ENCODE data around the gene MBTPS1. TPM values are rescaled to one million over a fixed set of nuclear protein-coding genes. Genes with fewer than 3 reads are reported as not detected.

Gene MBTPS1
- total RNA-seq, 4 donors from 2014 or later = 98.4 to 149 (median 121) TPM

DNA sequence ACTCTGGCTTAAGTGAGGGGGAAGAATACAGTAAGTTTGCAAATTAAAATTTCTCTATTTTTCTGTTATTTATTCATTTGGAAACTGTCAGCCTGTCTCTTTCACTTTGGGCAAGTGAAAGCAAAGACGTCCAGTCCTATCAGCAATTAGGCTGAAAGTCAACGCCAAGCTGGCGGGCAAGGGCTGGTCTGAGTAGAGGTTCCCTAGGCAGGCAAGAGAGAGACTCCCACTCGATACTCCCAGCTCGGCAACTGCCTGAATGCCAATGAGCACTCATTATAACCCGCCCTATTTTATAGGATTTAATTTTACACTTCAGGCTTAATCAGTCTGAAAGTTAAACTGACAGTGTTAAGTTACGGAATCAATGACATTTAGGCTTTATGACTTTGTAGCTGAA, 59.8 kb downstream of the MBTPS1 start:
- no peak for DNase-seq (ENCODE audit: low spot score in 2 of 2)
- H3K4me1 ChIP-seq = no peaks in the 10 kb centered on the region
- TF ChIP-seq, protein P1, sequence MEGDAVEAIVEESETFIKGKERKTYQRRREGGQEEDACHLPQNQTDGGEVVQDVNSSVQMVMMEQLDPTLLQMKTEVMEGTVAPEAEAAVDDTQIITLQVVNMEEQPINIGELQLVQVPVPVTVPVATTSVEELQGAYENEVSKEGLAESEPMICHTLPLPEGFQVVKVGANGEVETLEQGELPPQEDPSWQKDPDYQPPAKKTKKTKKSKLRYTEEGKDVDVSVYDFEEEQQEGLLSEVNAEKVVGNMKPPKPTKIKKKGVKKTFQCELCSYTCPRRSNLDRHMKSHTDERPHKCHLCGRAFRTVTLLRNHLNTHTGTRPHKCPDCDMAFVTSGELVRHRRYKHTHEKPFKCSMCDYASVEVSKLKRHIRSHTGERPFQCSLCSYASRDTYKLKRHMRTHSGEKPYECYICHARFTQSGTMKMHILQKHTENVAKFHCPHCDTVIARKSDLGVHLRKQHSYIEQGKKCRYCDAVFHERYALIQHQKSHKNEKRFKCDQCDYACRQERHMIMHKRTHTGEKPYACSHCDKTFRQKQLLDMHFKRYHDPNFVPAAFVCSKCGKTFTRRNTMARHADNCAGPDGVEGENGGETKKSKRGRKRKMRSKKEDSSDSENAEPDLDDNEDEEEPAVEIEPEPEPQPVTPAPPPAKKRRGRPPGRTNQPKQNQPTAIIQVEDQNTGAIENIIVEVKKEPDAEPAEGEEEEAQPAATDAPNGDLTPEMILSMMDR (IDR thresholded peaks at IDR 0.05) = no peak
- TF ChIP-seq POLR2A (IDR thresholded peaks at IDR 0.05) (no peak), EP300 (IDR thresholded peaks at IDR 0.05) (no peak)
- 84 to 88% methylated on average over 7 of the region's 7 CpGs for WGBS, 2 donors
- H3K9me3 ChIP-seq = no peaks in the 10 kb centered on the region
- H3K36me3 ChIP-seq = peaks cover 0 to 100% (median 44%) of the 10 kb centered on the region in 3 donors
- no peak overlapping the region for H3K4me3 ChIP-seq
- no peak overlapping the region for H3K27ac ChIP-seq
- no peaks in the 10 kb centered on the region for H3K27me3 ChIP-seq

DNA sequence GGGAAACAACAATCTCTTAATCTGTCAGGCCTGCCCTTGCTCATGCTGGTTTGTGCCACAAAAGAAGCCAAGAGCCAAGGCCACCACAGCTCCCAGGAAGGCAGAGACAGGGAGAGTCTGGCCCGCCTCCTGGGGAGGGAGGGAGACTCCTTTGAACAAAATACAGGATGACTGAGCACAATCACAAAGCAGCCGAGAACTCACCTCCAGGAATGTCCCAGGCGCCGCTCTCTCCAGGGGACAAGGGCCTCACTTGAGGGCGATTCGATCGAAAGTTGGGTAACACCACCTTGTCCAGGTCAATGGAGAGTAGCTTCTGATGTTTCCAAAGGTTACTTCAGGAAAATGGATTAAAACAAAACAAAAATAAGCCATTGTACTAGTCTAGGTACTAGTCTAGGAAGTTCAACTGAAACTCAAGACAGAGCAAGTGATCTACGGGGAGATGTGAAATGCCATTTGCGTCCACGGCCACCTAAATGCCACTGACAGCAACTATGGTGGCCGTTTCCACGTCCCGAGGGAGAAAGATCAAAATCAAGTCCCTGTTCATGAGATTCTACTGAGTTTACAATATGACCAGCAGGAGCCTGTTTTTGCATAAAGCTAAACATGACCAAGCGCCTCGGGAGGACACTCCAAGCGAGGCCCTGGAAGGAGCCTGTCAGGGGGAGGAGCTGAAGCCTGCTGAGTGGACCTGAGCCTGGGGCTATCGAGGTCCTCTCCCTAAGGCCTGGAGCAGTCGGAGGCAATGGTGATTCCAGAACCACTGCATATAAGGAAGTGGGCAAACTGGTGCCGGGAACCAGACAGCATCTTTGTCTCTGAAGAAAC, 60.7 kb downstream of the MBTPS1 start:
- WGBS, 2 donors = 82 to 91% methylated on average over 19 of the region's 19 CpGs
- peaks cover 0 to 100% (median 38%) of the 10 kb centered on the region in 3 donors for H3K36me3 ChIP-seq
- TF ChIP-seq, protein P1 (IDR thresholded peaks at IDR 0.05) = no peak
- no peak for TF ChIP-seq EP300 (IDR thresholded peaks at IDR 0.05)
- TF ChIP-seq POLR2A (IDR thresholded peaks at IDR 0.05) = no peak
- no peaks in the 10 kb centered on the region for H3K9me3 ChIP-seq
- no peak for DNase-seq (ENCODE audit: low spot score in 2 of 2)
- H3K27ac ChIP-seq = no peak overlapping the region
- H3K4me1 ChIP-seq = no peaks in the 10 kb centered on the region
- no peak overlapping the region for H3K4me3 ChIP-seq
- no peaks in the 10 kb centered on the region for H3K27me3 ChIP-seq

DNA sequence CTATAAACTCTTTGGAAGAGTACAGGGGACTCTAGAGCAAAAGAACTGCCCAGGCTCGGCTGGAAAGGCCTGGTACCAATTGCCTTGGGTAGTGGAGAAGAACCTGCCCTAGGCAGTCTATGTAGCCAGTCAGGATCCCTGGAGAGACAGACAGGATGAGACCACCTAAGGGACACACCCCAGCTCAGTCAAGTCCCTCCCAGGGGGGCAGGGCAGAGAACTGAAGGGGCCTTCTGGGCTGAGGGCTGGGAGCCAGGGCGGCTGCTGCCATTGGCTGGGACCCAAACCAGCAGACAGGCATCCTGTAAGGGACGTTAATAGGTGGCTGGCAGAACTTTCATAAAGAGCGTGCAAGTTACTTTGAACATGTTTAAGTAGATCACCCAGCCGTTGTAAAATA, 61.4 kb downstream of the MBTPS1 start:
- H3K27ac ChIP-seq = no peak overlapping the region
- no peaks in the 10 kb centered on the region for H3K9me3 ChIP-seq
- H3K4me3 ChIP-seq = no peak overlapping the region
- no peak for DNase-seq (ENCODE audit: low spot score in 2 of 2)
- no peaks in the 10 kb centered on the region for H3K27me3 ChIP-seq
- H3K36me3 ChIP-seq = peaks cover 0 to 97% (median 32%) of the 10 kb centered on the region in 3 donors
- TF ChIP-seq, protein P1 (IDR thresholded peaks at IDR 0.05) = no peak
- TF ChIP-seq POLR2A (IDR thresholded peaks at IDR 0.05) (no peak), EP300 (IDR thresholded peaks at IDR 0.05) (no peak)
- 46 to 65% methylated on average over 5 of the region's 5 CpGs for WGBS, 2 donors
- H3K4me1 ChIP-seq = no peaks in the 10 kb centered on the region

DNA sequence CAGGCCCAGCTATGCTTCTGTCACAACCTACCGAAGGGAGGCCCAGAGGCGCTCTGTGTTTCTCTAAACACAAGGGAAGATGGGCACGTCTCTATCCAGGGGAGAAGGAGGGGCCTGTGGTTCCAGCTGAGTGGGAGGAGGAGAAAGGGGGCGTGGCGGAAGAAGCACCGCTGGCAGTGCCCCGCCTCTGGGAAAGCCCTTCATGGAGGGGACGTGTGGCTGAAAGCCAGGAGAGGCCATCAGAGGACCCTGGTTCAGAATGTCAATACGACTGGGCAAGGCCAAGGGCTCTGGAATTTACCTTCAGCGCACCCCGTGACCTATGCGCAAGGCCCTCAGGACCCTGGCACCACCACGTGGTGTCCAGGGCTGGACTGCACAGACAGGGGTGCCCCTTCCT, 61.8 kb downstream of the MBTPS1 start:
- Histone ChIP-seq H3K36me3 (peaks cover 0 to 97% (median 28%) of the 10 kb centered on the region in 3 donors), H3K4me3 (no peak overlapping the region), H3K9me3 (no peaks in the 10 kb centered on the region), H3K4me1 (no peaks in the 10 kb centered on the region), H3K27me3 (no peaks in the 10 kb centered on the region), H3K27ac (no peak overlapping the region)
- DNase-seq (ENCODE audit: low spot score in 2 of 2) = no peak
- WGBS, 2 donors = 74 to 76% methylated on average over 13 of the region's 13 CpGs
- TF ChIP-seq, protein P1 (IDR thresholded peaks at IDR 0.05) = no peak
- TF ChIP-seq POLR2A (IDR thresholded peaks at IDR 0.05) = no peak
- TF ChIP-seq EP300 (IDR thresholded peaks at IDR 0.05) = no peak

DNA sequence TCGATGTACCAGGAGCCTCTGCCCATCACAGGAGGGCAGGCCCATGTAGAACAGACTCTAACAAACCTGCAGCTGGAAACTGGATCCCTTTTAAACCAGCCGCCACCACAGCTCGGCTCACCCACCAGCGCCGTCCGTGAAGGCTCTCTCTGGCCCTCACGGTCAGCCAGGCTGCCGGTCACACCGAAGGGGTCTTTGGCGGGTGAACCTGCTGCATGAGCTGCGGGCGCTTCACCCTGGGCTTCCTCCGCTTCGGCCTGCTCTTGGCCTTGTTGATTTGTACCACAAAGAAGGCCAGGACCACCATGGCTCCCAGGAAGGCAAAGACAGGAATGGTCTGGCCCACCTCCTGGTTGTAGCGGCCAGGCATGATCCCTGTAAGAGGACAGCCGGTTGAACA, 62.5 kb downstream of the MBTPS1 start:
- 94 to 96% methylated on average over 16 of the region's 16 CpGs for WGBS, 2 donors
- TF ChIP-seq, protein P1 (IDR thresholded peaks at IDR 0.05) = no peak
- TF ChIP-seq POLR2A (IDR thresholded peaks at IDR 0.05) = no peak
- TF ChIP-seq EP300 (IDR thresholded peaks at IDR 0.05) = no peak
- H3K36me3 ChIP-seq = peaks cover 0 to 97% (median 27%) of the 10 kb centered on the region in 3 donors
- H3K4me1 ChIP-seq = no peaks in the 10 kb centered on the region
- no peak overlapping the region for H3K27ac ChIP-seq
- no peak for DNase-seq (ENCODE audit: low spot score in 2 of 2)
- H3K9me3 ChIP-seq = no peaks in the 10 kb centered on the region
- no peaks in the 10 kb centered on the region for H3K27me3 ChIP-seq
- no peak overlapping the region for H3K4me3 ChIP-seq
